Caco-2 (cell line): ENCODE data around the gene SCN9A. TPM values are rescaled to one million over a fixed set of nuclear protein-coding genes. Genes with fewer than 3 reads are reported as not detected.

Experiments used
- BruUV-seq: library from RNA; stranded (reverse); fragments of 400-500 nt; replicated peaks from 2 replicates; lab custom pipeline; 2021; lab: Mats Ljungman, UMichigan
- CTCF ChIA-PET: fragments of 300-600 bp; sonication (Branson Sonifier 250); formaldehyde crosslinking; loops from one replicate; lab custom pipeline; 2022; ENCODE audit warnings: antibody characterized with exemption; lab: Charles Lee
- POLR2A ChIA-PET: fragments of 300-600 bp; sonication (Branson Sonifier 250); formaldehyde crosslinking; loops from one replicate; lab custom pipeline; 2022; ENCODE audit warnings: antibody characterized with exemption; lab: Charles Lee
- DNase-seq, 2 experiments: peaks; one replicate each; pipeline versions ENCODE4 v3.0.0 to v3.0.0-alpha.2; 2020 to 2022
- H3K27me3 ChIP-seq: replicated peaks from 2 replicates; pipeline ENCODE4 v1.6.0; 2011; ENCODE audit warnings: low read length; ENCODE audit not compliant: control insufficient read depth, insufficient read depth
- H3K36me3 ChIP-seq: 2 replicates; pipeline ENCODE4 v1.5.1; 2011; ENCODE audit warnings: low read length; ENCODE audit not compliant: control insufficient read depth, insufficient read depth
- H3K4me1 ChIP-seq: fragments of 250-450 bp; sonication (Bioruptor Pico); 2 replicates; pipeline ENCODE4 v1.5.1; 2020; ENCODE audit warnings: mild to moderate bottlenecking
- H3K4me3 ChIP-seq: 2 replicates; pipeline ENCODE4 v1.5.1; 2011; ENCODE audit warnings: low read depth, mild to moderate bottlenecking, control low read depth, low read length
- H3K9me3 ChIP-seq: fragments of 250-450 bp; sonication (Bioruptor Pico); 2 replicates; pipeline ENCODE4 v1.5.1; 2020; ENCODE audit warnings: mild to moderate bottlenecking, moderate library complexity
- H3K27ac Mint-ChIP-seq: one replicate; pipeline ENCODE4 v1.8.0; 2022; ENCODE audit warnings: mixed read lengths; ENCODE audit not compliant: unreplicated experiment
- H3K27me3 Mint-ChIP-seq: one replicate; pipeline ENCODE4 v1.8.0; 2022; ENCODE audit warnings: mixed read lengths; ENCODE audit not compliant: insufficient read depth, unreplicated experiment
- H3K36me3 Mint-ChIP-seq: one replicate; pipeline ENCODE4 v1.8.0; 2022; ENCODE audit warnings: mild to moderate bottlenecking, mixed read lengths; ENCODE audit not compliant: insufficient read depth, unreplicated experiment
- H3K4me1 Mint-ChIP-seq: one replicate; pipeline ENCODE4 v1.8.0; 2022; ENCODE audit warnings: low read depth, mixed read lengths; ENCODE audit not compliant: unreplicated experiment
- H3K4me3 Mint-ChIP-seq: one replicate; pipeline ENCODE4 v1.8.0; 2022; ENCODE audit warnings: mild to moderate bottlenecking, moderate library complexity, mixed read lengths; ENCODE audit not compliant: unreplicated experiment
- H3K9me3 Mint-ChIP-seq: one replicate; pipeline ENCODE4 v1.8.0; 2022; ENCODE audit warnings: mixed read lengths; ENCODE audit not compliant: unreplicated experiment
- CTCF ChIP-seq, 2 experiments: fragments of 200-600 bp in 1 of 2; IDR thresholded peaks; 1 replicate in 1 of 2; 2 replicates in 1 of 2; pipeline versions ENCODE4 v1.5.1 to v1.8.0; 2011 to 2022; ENCODE audit warnings: antibody characterized with exemption in 1 of 2, control low read depth in 1 of 2, inconsistent platforms in 1 of 2, low read depth in 1 of 2, low read length in 1 of 2, mild to moderate bottlenecking in 1 of 2, moderate library complexity in 1 of 2; ENCODE audit not compliant: insufficient read depth in 1 of 2, severe bottlenecking in 1 of 2, unreplicated experiment in 1 of 2
- intact Hi-C: fragments of 100-400 bp; cut with micrococcal nuclease; formaldehyde crosslinking; loops from one replicate; pipeline ENCODE4 v1.10.0; 2022; ENCODE audit not compliant: unreplicated experiment
- total RNA-seq: library from RNA; stranded (reverse); gene quantifications from 2 replicates; pipeline ENCODE4 v1.2.3, GENCODE V29; 2022

SCN9A gene
- total RNA-seq, 1 experiment from 2014 or later: 18.5 TPM

- Histone ChIP-seq H3K27me3 (no peaks in the 10 kb centered on the region), H3K4me3 (no peak overlapping the region), H3K9me3 (no peaks in the 10 kb centered on the region), H3K4me1 (peaks cover 7% of the 10 kb centered on the region; the same call in 1 of the 2 replicates), H3K36me3 (no peaks in the 10 kb centered on the region)
- intact Hi-C loops: no loop called here
- Mint-ChIP-seq H3K36me3 (no peaks in the 10 kb centered on the region), H3K27me3 (no peaks in the 10 kb centered on the region), H3K4me1 (peaks cover 6% of the 10 kb centered on the region), H3K27ac (no peak overlapping the region), H3K9me3 (no peaks in the 10 kb centered on the region), H3K4me3 (no peak overlapping the region)
- no peak for TF ChIP-seq CTCF (IDR thresholded peaks at IDR 0.05; ENCODE audit: insufficient read depth in 1 of 2, low read depth in 1 of 2, low read length in 1 of 2, severe bottlenecking in 1 of 2, unreplicated experiment in 1 of 2)
- no TSS peak for BruUV-seq
- ChIA-PET POLR2A (no interaction called here), CTCF (no interaction called here)
- DNase-seq: no peak
Observed at GRCh38 chr2:166357068-166357949, 18.4 kb downstream of the SCN9A start.

GRCh38 chr2:166351319-166351718 is 24.4 kb downstream of the SCN9A start:
- no peak overlapping the region for H3K4me3 Mint-ChIP-seq
- TF ChIP-seq CTCF (IDR thresholded peaks at IDR 0.05; ENCODE audit: insufficient read depth in 1 of 2, low read depth in 1 of 2, low read length in 1 of 2, severe bottlenecking in 1 of 2, unreplicated experiment in 1 of 2): no peak
- Histone ChIP-seq H3K9me3 (no peaks in the 10 kb centered on the region), H3K4me3 (no peak overlapping the region), H3K4me1 (no peaks in the 10 kb centered on the region), H3K27me3 (no peaks in the 10 kb centered on the region), H3K36me3 (no peaks in the 10 kb centered on the region)
- H3K36me3 Mint-ChIP-seq: no peaks in the 10 kb centered on the region
- no peaks in the 10 kb centered on the region for H3K9me3 Mint-ChIP-seq
- ChIA-PET POLR2A (no interaction called here), CTCF (no interaction called here)
- no peaks in the 10 kb centered on the region for H3K27me3 Mint-ChIP-seq
- H3K27ac Mint-ChIP-seq: no peak overlapping the region
- BruUV-seq: no TSS peak
- DNase-seq: no peak
- no peaks in the 10 kb centered on the region for H3K4me1 Mint-ChIP-seq
- intact Hi-C loops: loop anchor here (5.0 kb wide), 1 partner anchor 36 kb away; no protein-coding TSS in a partner anchor

- Histone ChIP-seq H3K4me1 (no peaks in the 10 kb centered on the region; the same call in 1 of the 2 replicates), H3K36me3 (no peaks in the 10 kb centered on the region), H3K4me3 (no peak overlapping the region), H3K27me3 (no peaks in the 10 kb centered on the region), H3K9me3 (no peaks in the 10 kb centered on the region)
- Mint-ChIP-seq H3K27ac (no peak overlapping the region), H3K27me3 (no peaks in the 10 kb centered on the region), H3K36me3 (no peaks in the 10 kb centered on the region), H3K4me1 (no peaks in the 10 kb centered on the region), H3K4me3 (no peak overlapping the region), H3K9me3 (no peaks in the 10 kb centered on the region)
- BruUV-seq: no TSS peak
- POLR2A ChIA-PET: no interaction called here
- CTCF ChIA-PET: no interaction called here
- intact Hi-C loops: loop anchor here (5.0 kb wide), 1 partner anchor 37 kb away; no protein-coding TSS in a partner anchor
- TF ChIP-seq CTCF (IDR thresholded peaks at IDR 0.05; ENCODE audit: insufficient read depth in 1 of 2, low read depth in 1 of 2, low read length in 1 of 2, severe bottlenecking in 1 of 2, unreplicated experiment in 1 of 2): no peak
- no peak for DNase-seq
Observed at GRCh38 chr2:166350525-166350924, 25.2 kb downstream of the SCN9A start.
